Cardiac fibroblast (primary cell): ENCODE results near the gene PANX2.

ENCODE experiments used
- DNase-seq, 2 donors: peaks; one replicate each; pipeline versions ENCODE4 v3.0.0 to v3.0.0-alpha.2; 2010; ENCODE audit warnings: low read depth in 2 of 2
- H3K4me3 ChIP-seq, 2 donors: replicated peaks in 1 of 2; 1 replicate in 1 of 2; 2 replicates in 1 of 2; pipeline ENCODE4 v1.5.1; 2011; ENCODE audit warnings: low read depth in 2 of 2, low read length in 2 of 2, mild to moderate bottlenecking in 2 of 2, moderate library complexity in 1 of 2
- CTCF ChIP-seq: IDR thresholded peaks from one replicate; pipeline ENCODE4 v1.5.1; 2011; ENCODE audit warnings: low read depth, mild to moderate bottlenecking, low read length, inconsistent platforms

PANX2 gene

GRCh38 chr22:50182176-50183081 lies 11.9 kb downstream of the PANX2 start:
- H3K4me3 ChIP-seq = no peak overlapping the region
- no peak for DNase-seq
- no peak for TF ChIP-seq CTCF

DNA sequence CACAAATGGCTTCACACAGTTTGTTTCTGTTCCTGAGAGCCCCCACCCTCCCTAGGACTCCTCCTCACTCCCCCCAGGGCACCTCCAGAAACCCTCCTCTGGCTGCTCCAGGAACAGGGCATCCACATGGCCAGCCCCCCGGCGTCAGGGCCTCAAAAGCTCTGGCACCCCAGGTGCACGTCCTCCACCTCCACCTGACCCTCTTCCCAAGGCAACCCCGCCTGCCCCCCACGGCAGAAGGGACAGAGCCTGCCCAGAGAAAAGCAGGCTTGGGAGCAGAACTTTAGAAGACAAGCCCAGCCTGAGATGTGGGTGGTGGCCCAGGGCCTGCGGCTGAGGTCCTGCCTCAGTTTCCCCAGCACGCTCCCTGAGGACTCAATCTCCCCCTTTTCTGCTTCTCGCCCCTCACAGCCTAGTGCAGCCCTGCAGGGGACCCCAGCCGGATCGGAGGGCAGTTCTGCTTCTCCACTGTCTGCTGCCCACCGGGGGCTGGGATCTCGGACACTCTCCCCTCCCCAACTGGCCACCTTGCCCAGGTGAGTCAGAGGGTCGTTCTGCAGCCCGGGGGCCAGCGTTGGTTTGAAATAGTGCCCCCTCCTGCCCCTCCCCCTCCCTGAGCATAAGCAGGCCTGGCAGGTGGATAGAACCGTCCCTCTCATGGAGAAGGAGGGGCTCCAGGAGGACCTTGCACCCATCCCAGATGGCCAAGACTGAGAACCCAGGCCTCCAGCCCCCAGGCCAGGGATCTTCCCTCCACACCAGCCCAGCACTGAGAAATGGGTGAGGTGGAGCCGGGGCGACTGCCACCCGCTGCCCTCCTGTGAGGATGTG lies 12.8 kb downstream of the PANX2 start:
- TF ChIP-seq CTCF = no peak
- no peak overlapping the region for H3K4me3 ChIP-seq
- DNase-seq = no peak

GRCh38 chr22:50184004-50184901 lies 13.7 kb downstream of the PANX2 start:
- TF ChIP-seq CTCF = no peak
- peak; percentile 66 to 81 for DNase-seq
- peak overlapping the region in 1 of 2 donors; percentile 14 for H3K4me3 ChIP-seq

GRCh38 chr22:50184902-50185374 lies 14.4 kb downstream of the PANX2 start:
- TF ChIP-seq CTCF = no peak
- no peak for DNase-seq
- H3K4me3 ChIP-seq = peak overlapping the region; percentile 35 to 44

DNA sequence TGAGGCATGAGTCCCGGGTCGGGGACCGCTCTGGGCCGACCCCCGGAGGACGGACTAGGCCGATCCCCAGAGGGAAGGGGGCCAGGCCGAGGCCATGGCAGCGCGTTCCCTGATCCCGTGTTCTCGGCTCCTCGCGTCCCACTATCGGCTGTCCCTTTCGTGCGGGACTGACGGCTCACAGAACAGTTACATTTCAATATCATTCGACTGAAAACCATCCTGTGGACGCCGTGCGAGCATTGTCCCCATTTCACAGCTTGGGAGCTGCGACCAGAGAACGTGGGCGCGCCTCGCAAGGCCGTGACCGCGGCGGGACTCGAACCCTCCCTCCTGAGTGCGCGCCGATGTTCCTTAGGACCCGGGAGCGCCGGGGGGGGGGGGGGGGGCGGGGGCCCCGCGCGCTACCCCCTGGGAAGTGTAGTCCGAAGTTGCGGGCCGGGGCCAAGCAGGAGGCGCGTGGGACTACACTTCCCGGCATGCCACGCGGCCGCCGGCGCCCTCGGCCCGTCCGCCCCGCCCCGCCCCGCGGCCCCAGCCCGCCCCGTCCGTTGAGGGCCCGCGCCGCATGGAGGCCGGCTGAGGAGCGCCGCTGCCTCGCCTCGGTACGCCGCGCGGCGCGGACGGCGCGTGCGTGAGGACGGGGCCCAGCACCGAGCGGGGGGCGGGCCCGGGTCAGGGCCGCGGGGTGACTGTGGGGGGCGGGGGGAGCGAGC lies 15.0 kb downstream of the PANX2 start, which contains the start of gene TRABD:
Gene TRABD, plus strand, starts transcription at position 539 of the 713 bp plus-strand sequence. CDS start 7,148 bp downstream, outside the sequence.
- no peak for TF ChIP-seq CTCF
- peak; percentile 86 to 93 for DNase-seq
- H3K4me3 ChIP-seq = peak within 1 kb of the TSS; percentile 70 to 72
